ENCODE results near the gene AGAP1.

- TF ChIP-seq CTCF (IDR thresholded peaks at IDR 0.05) (no peak), POLR2A (IDR thresholded peaks at IDR 0.05) (no peak)
These were observed 313.3 kb downstream of the AGAP1 start for GRCh38 chr2:235806986-235807750.

Measured in right lobe of liver (tissue), 4 donors.